CD4-positive, alpha-beta T cell (primary cell): Measurements from ENCODE around the gene NHS. TPM values are rescaled to one million over a fixed set of nuclear protein-coding genes. Genes with fewer than 3 reads are reported as not detected.

Source experiments
- ATAC-seq: fragments of 200-7000 bp; cut with Tn5 transposase; one replicate; pipeline ENCODE4 v1.10.0; 2022; ENCODE audit warnings: mild to moderate bottlenecking; ENCODE audit not compliant: poor library complexity
- CTCF ChIA-PET: fragments of 350-600 bp; sonication (Branson Sonifier 250); formaldehyde crosslinking; loops from one replicate; lab custom pipeline; 2021; ENCODE audit warnings: antibody characterized with exemption, inconsistent platforms; lab: Charles Lee
- POLR2A ChIA-PET: fragments of 350-600 bp; sonication (Branson Sonifier 250); formaldehyde crosslinking; loops from one replicate; lab custom pipeline; 2021; ENCODE audit warnings: antibody characterized with exemption, inconsistent platforms; lab: Charles Lee
- DNase-seq, 14 experiments: peaks; one replicate each; pipeline ENCODE4 v3.0.0-alpha.2; 2013 to 2020; ENCODE audit warnings: mixed read lengths in 2 of 14
- H3K27ac ChIP-seq, 2 donors: one replicate each; pipeline versions ENCODE4 v1.5.1 to v1.7.0; 2013; ENCODE audit warnings: low read length in 2 of 2, low read depth in 1 of 2, mild to moderate bottlenecking in 1 of 2
- H3K27me3 ChIP-seq, 2 experiments: 1 replicate in 1 of 2; 2 replicates in 1 of 2; pipeline versions ENCODE4 v1.6.1 to v1.7.0; 2013; ENCODE audit warnings: low read length in 2 of 2, control low read depth in 1 of 2, mild to moderate bottlenecking in 1 of 2, moderate library complexity in 1 of 2; ENCODE audit not compliant: insufficient read depth in 2 of 2, control insufficient read depth in 1 of 2
- H3K36me3 ChIP-seq: one replicate; pipeline ENCODE4 v1.6.1; 2013; ENCODE audit warnings: low read length, control low read depth; ENCODE audit not compliant: insufficient read depth
- H3K4me1 ChIP-seq: one replicate; pipeline ENCODE4 v1.6.1; 2013; ENCODE audit warnings: low read length, control low read depth; ENCODE audit not compliant: insufficient read depth
- H3K4me3 ChIP-seq: one replicate; pipeline ENCODE4 v1.5.1; 2013; ENCODE audit warnings: mild to moderate bottlenecking, low read length, moderate library complexity
- H3K9me3 ChIP-seq, 2 experiments: 1 replicate in 1 of 2; 2 replicates in 1 of 2; pipeline versions ENCODE4 v1.6.1 to v1.7.0; 2013; ENCODE audit warnings: low read length in 2 of 2, mild to moderate bottlenecking in 2 of 2, control low read depth in 1 of 2, moderate library complexity in 1 of 2; ENCODE audit not compliant: control insufficient read depth in 1 of 2, insufficient read depth in 1 of 2
- H3K27ac Mint-ChIP-seq: one replicate; pipeline ENCODE4 v1.8.0; 2020; ENCODE audit warnings: mixed read lengths
- H3K27me3 Mint-ChIP-seq: one replicate; pipeline ENCODE4 v1.8.0; 2021; ENCODE audit warnings: mixed read lengths
- H3K36me3 Mint-ChIP-seq: one replicate; pipeline ENCODE4 v1.8.0; 2021; ENCODE audit warnings: low read depth, mixed read lengths
- H3K4me1 Mint-ChIP-seq: one replicate; pipeline ENCODE4 v1.8.0; 2021; ENCODE audit warnings: low read depth, mixed read lengths
- H3K4me3 Mint-ChIP-seq: one replicate; pipeline ENCODE4 v1.8.0; 2020; ENCODE audit warnings: mild to moderate bottlenecking, mixed read lengths
- H3K9me3 Mint-ChIP-seq: one replicate; pipeline ENCODE4 v1.8.0; 2020; ENCODE audit warnings: mixed read lengths
- intact Hi-C, 2 experiments: fragments of 100-400 bp; cut with DNase I in 1 of 2; cut with micrococcal nuclease in 1 of 2; formaldehyde crosslinking; loops; one replicate each; pipeline versions ENCODE4 v1.15.1 to v1.9.0; 2023 to 2025; cut with DNase I, micrococcal nuclease
- total RNA-seq, 174 experiments: library from RNA in 2 of 174; stranded (reverse) in 2 of 174; gene quantifications; one replicate each; pipeline ENCODE4 v1.2.3 and lab custom pipeline; 2021 to 2026
- TF ChIP-seq, protein P1 (sequence below): fragments of 200-600 bp; IDR thresholded peaks from one replicate; pipeline ENCODE4 v1.8.0; 2022; ENCODE audit warnings: antibody characterized with exemption, mild to moderate bottlenecking

NHS gene
- total RNA-seq, 2 experiments from 2014 or later: 0.36 to 0.53 TPM

DNA sequence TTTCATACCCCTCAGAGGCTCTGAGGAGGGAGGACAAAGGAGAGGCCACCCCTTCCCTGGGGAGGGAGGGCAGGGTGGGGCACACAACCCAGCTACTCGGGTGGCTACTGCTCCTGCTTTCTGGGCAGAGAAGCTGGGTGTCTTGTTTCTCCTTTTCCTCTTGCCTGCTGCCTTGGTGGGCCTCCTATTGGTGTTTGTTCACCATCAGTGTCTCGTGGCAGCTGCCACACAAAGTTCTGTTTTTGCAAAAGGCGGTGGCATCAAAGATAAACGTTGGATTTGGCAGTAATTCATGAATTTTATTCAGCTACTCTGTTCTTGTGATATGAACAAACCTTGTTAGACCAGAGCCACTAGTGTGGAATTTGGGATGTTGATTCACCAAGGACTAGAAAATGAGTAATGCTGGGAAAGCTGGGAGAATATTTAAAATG is 209.3 kb downstream of the NHS start:
- H3K4me1 Mint-ChIP-seq: no peaks in the 10 kb centered on the region
- H3K4me3 Mint-ChIP-seq: no peak overlapping the region
- H3K36me3 ChIP-seq: no peaks in the 10 kb centered on the region
- DNase-seq: no peak
- peaks cover 8% of the 10 kb centered on the region for H3K27me3 Mint-ChIP-seq
- no peak overlapping the region for H3K27ac ChIP-seq
- ChIA-PET POLR2A (no interaction called here), CTCF (interaction anchor here (0.9 kb wide), 1 partner anchor 16 kb away, joined by 3 read pairs; no protein-coding TSS in a partner anchor)
- H3K9me3 ChIP-seq: no peaks in the 10 kb centered on the region
- no peak overlapping the region for H3K27ac Mint-ChIP-seq
- TF ChIP-seq, protein P1, sequence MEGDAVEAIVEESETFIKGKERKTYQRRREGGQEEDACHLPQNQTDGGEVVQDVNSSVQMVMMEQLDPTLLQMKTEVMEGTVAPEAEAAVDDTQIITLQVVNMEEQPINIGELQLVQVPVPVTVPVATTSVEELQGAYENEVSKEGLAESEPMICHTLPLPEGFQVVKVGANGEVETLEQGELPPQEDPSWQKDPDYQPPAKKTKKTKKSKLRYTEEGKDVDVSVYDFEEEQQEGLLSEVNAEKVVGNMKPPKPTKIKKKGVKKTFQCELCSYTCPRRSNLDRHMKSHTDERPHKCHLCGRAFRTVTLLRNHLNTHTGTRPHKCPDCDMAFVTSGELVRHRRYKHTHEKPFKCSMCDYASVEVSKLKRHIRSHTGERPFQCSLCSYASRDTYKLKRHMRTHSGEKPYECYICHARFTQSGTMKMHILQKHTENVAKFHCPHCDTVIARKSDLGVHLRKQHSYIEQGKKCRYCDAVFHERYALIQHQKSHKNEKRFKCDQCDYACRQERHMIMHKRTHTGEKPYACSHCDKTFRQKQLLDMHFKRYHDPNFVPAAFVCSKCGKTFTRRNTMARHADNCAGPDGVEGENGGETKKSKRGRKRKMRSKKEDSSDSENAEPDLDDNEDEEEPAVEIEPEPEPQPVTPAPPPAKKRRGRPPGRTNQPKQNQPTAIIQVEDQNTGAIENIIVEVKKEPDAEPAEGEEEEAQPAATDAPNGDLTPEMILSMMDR: no peak
- H3K9me3 Mint-ChIP-seq: no peaks in the 10 kb centered on the region
- intact Hi-C loops: no loop called here
- no peak overlapping the region for H3K4me3 ChIP-seq
- no peaks in the 10 kb centered on the region for H3K4me1 ChIP-seq
- H3K27me3 ChIP-seq: no peaks in the 10 kb centered on the region
- no peak for ATAC-seq
- H3K36me3 Mint-ChIP-seq: no peaks in the 10 kb centered on the region

DNA sequence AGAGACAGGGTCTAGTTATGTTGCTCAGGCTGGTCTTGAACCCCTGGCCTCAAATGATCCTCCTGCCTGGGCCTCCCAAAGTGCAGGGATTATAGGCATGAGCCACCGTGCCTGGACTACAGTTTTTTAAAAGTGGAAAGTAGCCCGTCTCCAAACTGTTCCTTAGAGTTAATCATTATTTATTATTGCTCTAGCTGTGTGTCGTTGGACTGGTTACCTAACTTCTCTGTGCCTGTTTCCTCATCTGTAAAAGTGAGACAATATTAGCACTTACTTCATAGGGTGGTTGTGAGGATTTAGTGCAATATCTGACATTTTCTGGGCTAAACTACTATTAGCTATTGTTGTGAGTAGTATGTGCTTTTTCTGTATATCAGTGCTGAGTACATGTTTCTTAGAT is 210.0 kb downstream of the NHS start:
- Mint-ChIP-seq H3K4me3 (no peak overlapping the region), H3K9me3 (no peaks in the 10 kb centered on the region), H3K36me3 (no peaks in the 10 kb centered on the region), H3K4me1 (no peaks in the 10 kb centered on the region), H3K27ac (no peak overlapping the region), H3K27me3 (peaks cover 8% of the 10 kb centered on the region)
- Histone ChIP-seq H3K9me3 (no peaks in the 10 kb centered on the region), H3K27ac (no peak overlapping the region), H3K27me3 (no peaks in the 10 kb centered on the region), H3K4me3 (no peak overlapping the region), H3K4me1 (no peaks in the 10 kb centered on the region), H3K36me3 (no peaks in the 10 kb centered on the region)
- ChIA-PET CTCF (interaction anchor here (0.9 kb wide), 1 partner anchor 17 kb away, joined by 3 read pairs; no protein-coding TSS in a partner anchor), POLR2A (no interaction called here)
- no peak for DNase-seq
- intact Hi-C loops: no loop called here
- TF ChIP-seq, protein P1: no peak
- ATAC-seq: no peak

DNA sequence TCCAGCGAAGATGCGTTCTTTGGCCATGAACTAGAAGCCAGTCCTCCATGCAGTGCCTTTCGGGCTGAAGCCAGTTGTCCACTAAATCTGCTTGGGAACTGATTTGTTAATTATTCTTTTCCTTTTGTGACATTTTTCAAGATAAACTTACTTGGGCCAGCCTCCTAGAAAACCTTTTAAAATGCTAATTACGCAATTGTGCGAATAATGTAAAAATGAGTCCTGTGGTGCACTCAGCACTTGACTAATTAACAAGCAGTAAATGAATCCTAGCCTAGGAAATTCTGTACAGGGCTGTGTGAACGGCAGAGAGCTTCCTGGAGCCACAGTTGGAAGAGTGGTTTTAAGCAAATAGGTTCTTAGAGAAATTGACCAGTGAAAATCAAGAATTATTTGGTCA is 212.4 kb downstream of the NHS start:
- Histone ChIP-seq H3K4me1 (no peaks in the 10 kb centered on the region), H3K27ac (no peak overlapping the region), H3K4me3 (no peak overlapping the region), H3K36me3 (no peaks in the 10 kb centered on the region), H3K27me3 (no peaks in the 10 kb centered on the region), H3K9me3 (no peaks in the 10 kb centered on the region)
- Mint-ChIP-seq H3K4me1 (no peaks in the 10 kb centered on the region), H3K9me3 (no peaks in the 10 kb centered on the region), H3K27me3 (peaks cover 3% of the 10 kb centered on the region), H3K36me3 (no peaks in the 10 kb centered on the region), H3K4me3 (no peak overlapping the region), H3K27ac (no peak overlapping the region)
- TF ChIP-seq, protein P1: no peak
- no peak for ATAC-seq
- ChIA-PET POLR2A (no interaction called here), CTCF (no interaction called here)
- intact Hi-C loops: no loop called here
- DNase-seq: no peak
